Vagina (tissue), 2 donors: Measurements from ENCODE around the gene TBC1D24.
"Not testable (repeated sequence)": the region's sequence is repeated elsewhere in the genome, so short reads cannot be mapped to it uniquely, and the experiment has no call there.

ENCODE experiments used
- CTCF ChIP-seq, 3 experiments: fragments of 450-650 bp in 2 of 3; fragments of 200-600 bp in 1 of 3; sonication (generic) in 1 of 3; IDR thresholded peaks; one replicate each; pipeline ENCODE4 v1.5.1; 2017 to 2019; ENCODE audit warnings: antibody characterized with exemption in 3 of 3, mild to moderate bottlenecking in 2 of 3, moderate library complexity in 2 of 3
- POLR2A ChIP-seq, 2 donors: fragments of 450-650 bp; IDR thresholded peaks; one replicate each; pipeline ENCODE4 v1.6.1; 2017; ENCODE audit warnings: antibody characterized with exemption in 2 of 2, mild to moderate bottlenecking in 2 of 2, moderate library complexity in 2 of 2
- POLR2AphosphoS5 ChIP-seq, 2 donors: sonication (generic); formaldehyde crosslinking; IDR thresholded peaks; one replicate each; pipeline ENCODE4 v1.9.0; 2017; ENCODE audit warnings: antibody characterized with exemption in 2 of 2, mild to moderate bottlenecking in 2 of 2, low read depth in 1 of 2; ENCODE audit not compliant: insufficient read depth in 1 of 2

GRCh38 chr16:2539192-2539844 lies 64.4 kb downstream of the TBC1D24 start:
- not testable (repeated sequence) for TF ChIP-seq POLR2A (IDR thresholded peaks at IDR 0.05); CTCF (IDR thresholded peaks at IDR 0.05); POLR2AphosphoS5 (IDR thresholded peaks at IDR 0.05; ENCODE audit: insufficient read depth in 1 of 2, low read depth in 1 of 2)
